ENCODE measurements around the gene FOXM1. TPM values are rescaled to one million over a fixed set of nuclear protein-coding genes. Genes with fewer than 3 reads are reported as not detected.

FOXM1 gene
- total and polyA plus RNA-seq, 2 donors: 3.5 to 12.3 TPM

GRCh38 chr12:2835691-2836403 is 41.1 kb downstream of the FOXM1 start:
- Histone ChIP-seq H3K9me3 (ENCODE audit: control insufficient read depth in 2 of 2, insufficient read depth in 1 of 2, low read length in 1 of 2) (no peaks in the 10 kb centered on the region), H3K4me1 (ENCODE audit: control insufficient read depth in 2 of 2, insufficient read depth in 2 of 2, low read length in 2 of 2) (peaks cover 0 to 2% of the 10 kb centered on the region in 2 donors), H3K36me3 (ENCODE audit: control insufficient read depth in 2 of 2, insufficient read depth in 2 of 2, low read length in 1 of 2) (peaks cover 9 to 25% of the 10 kb centered on the region in 2 donors), H3K27ac (ENCODE audit: low read depth in 1 of 2, low read length in 1 of 2) (no peak overlapping the region), H3K4me3 (ENCODE audit: low read length in 2 of 2) (no peak overlapping the region), H3K27me3 (ENCODE audit: control insufficient read depth in 2 of 2, insufficient read depth in 1 of 2, low read length in 1 of 2) (peaks cover 0 to 10% of the 10 kb centered on the region in 2 donors)
- 88% methylated on average over 4 of the region's 4 CpGs for WGBS
- DNase-seq (ENCODE audit: low read depth in 6 of 9, low spot score in 9 of 9): no peak

GRCh38 chr12:2834581-2835491 is 42.1 kb downstream of the FOXM1 start, which contains the start of gene NRIP2:
TSS of gene NRIP2 (minus strand) at chr12:2835035. CDS start at chr12:2834983, 52 bp downstream.
- peaks cover 0 to 10% of the 10 kb centered on the region in 2 donors for H3K27me3 ChIP-seq (ENCODE audit: control insufficient read depth in 2 of 2, insufficient read depth in 1 of 2, low read length in 1 of 2)
- 42% methylated on average over 32 of the region's 32 CpGs for WGBS
- H3K27ac ChIP-seq (ENCODE audit: low read depth in 1 of 2, low read length in 1 of 2): peak within 1 kb of the TSS in 1 of 2 donors; percentile 41
- peaks cover 15 to 32% of the 10 kb centered on the region in 2 donors for H3K36me3 ChIP-seq (ENCODE audit: control insufficient read depth in 2 of 2, insufficient read depth in 2 of 2, low read length in 1 of 2)
- H3K4me1 ChIP-seq (ENCODE audit: control insufficient read depth in 2 of 2, insufficient read depth in 2 of 2, low read length in 2 of 2): peaks cover 0 to 2% of the 10 kb centered on the region in 2 donors
- DNase-seq (ENCODE audit: low read depth in 6 of 9, low spot score in 9 of 9): no peak
- H3K9me3 ChIP-seq (ENCODE audit: control insufficient read depth in 2 of 2, insufficient read depth in 1 of 2, low read length in 1 of 2): no peaks in the 10 kb centered on the region
- no peak within 1 kb of the TSS for H3K4me3 ChIP-seq (ENCODE audit: low read length in 2 of 2)

- peaks cover 0 to 10% of the 10 kb centered on the region in 2 donors for H3K27me3 ChIP-seq (ENCODE audit: control insufficient read depth in 2 of 2, insufficient read depth in 1 of 2, low read length in 1 of 2)
- H3K27ac ChIP-seq (ENCODE audit: low read depth in 1 of 2, low read length in 1 of 2): no peak overlapping the region
- H3K36me3 ChIP-seq (ENCODE audit: control insufficient read depth in 2 of 2, insufficient read depth in 2 of 2, low read length in 1 of 2): peaks cover 15 to 27% of the 10 kb centered on the region in 2 donors
- 97% methylated on average over 9 of the region's 9 CpGs for WGBS
- no peak for DNase-seq (ENCODE audit: low read depth in 6 of 9, low spot score in 9 of 9)
- no peaks in the 10 kb centered on the region for H3K9me3 ChIP-seq (ENCODE audit: control insufficient read depth in 2 of 2, insufficient read depth in 1 of 2, low read length in 1 of 2)
- H3K4me3 ChIP-seq (ENCODE audit: low read length in 2 of 2): no peak overlapping the region
- H3K4me1 ChIP-seq (ENCODE audit: control insufficient read depth in 2 of 2, insufficient read depth in 2 of 2, low read length in 2 of 2): peaks cover 0 to 2% of the 10 kb centered on the region in 2 donors
Observed at GRCh38 chr12:2833810-2834209, 43.2 kb downstream of the FOXM1 start.

- peaks cover 16 to 23% of the 10 kb centered on the region in 2 donors for H3K36me3 ChIP-seq (ENCODE audit: control insufficient read depth in 2 of 2, insufficient read depth in 2 of 2, low read length in 1 of 2)
- no peak overlapping the region for H3K4me3 ChIP-seq (ENCODE audit: low read length in 2 of 2)
- H3K27ac ChIP-seq (ENCODE audit: low read depth in 1 of 2, low read length in 1 of 2): peak overlapping the region in 1 of 2 donors; percentile 13
- peaks cover 0 to 2% of the 10 kb centered on the region in 2 donors for H3K4me1 ChIP-seq (ENCODE audit: control insufficient read depth in 2 of 2, insufficient read depth in 2 of 2, low read length in 2 of 2)
- DNase-seq (ENCODE audit: low read depth in 6 of 9, low spot score in 9 of 9): no peak
- H3K27me3 ChIP-seq (ENCODE audit: control insufficient read depth in 2 of 2, insufficient read depth in 1 of 2, low read length in 1 of 2): peaks cover 0 to 10% of the 10 kb centered on the region in 2 donors
- no peaks in the 10 kb centered on the region for H3K9me3 ChIP-seq (ENCODE audit: control insufficient read depth in 2 of 2, insufficient read depth in 1 of 2, low read length in 1 of 2)
- 84% methylated on average over 5 of the region's 5 CpGs for WGBS
Observed at GRCh38 chr12:2833327-2833726, 43.6 kb downstream of the FOXM1 start.

GRCh38 chr12:2832550-2833127 is 44.3 kb downstream of the FOXM1 start:
- 90% methylated on average over 6 of the region's 6 CpGs for WGBS
- H3K36me3 ChIP-seq (ENCODE audit: control insufficient read depth in 2 of 2, insufficient read depth in 2 of 2, low read length in 1 of 2): peaks cover 23% of the 10 kb centered on the region in 2 donors
- peaks cover 0 to 2% of the 10 kb centered on the region in 2 donors for H3K4me1 ChIP-seq (ENCODE audit: control insufficient read depth in 2 of 2, insufficient read depth in 2 of 2, low read length in 2 of 2)
- no peaks in the 10 kb centered on the region for H3K9me3 ChIP-seq (ENCODE audit: control insufficient read depth in 2 of 2, insufficient read depth in 1 of 2, low read length in 1 of 2)
- H3K27ac ChIP-seq (ENCODE audit: low read depth in 1 of 2, low read length in 1 of 2): no peak overlapping the region
- H3K27me3 ChIP-seq (ENCODE audit: control insufficient read depth in 2 of 2, insufficient read depth in 1 of 2, low read length in 1 of 2): peaks cover 0 to 10% of the 10 kb centered on the region in 2 donors
- H3K4me3 ChIP-seq (ENCODE audit: low read length in 2 of 2): no peak overlapping the region
- DNase-seq (ENCODE audit: low read depth in 6 of 9, low spot score in 9 of 9): no peak

- WGBS: 98% methylated on average over 6 of the region's 6 CpGs
- H3K27ac ChIP-seq (ENCODE audit: low read depth in 1 of 2, low read length in 1 of 2): no peak overlapping the region
- H3K27me3 ChIP-seq (ENCODE audit: control insufficient read depth in 2 of 2, insufficient read depth in 1 of 2, low read length in 1 of 2): peaks cover 0 to under 1% of the 10 kb centered on the region in 2 donors
- no peaks in the 10 kb centered on the region for H3K9me3 ChIP-seq (ENCODE audit: control insufficient read depth in 2 of 2, insufficient read depth in 1 of 2, low read length in 1 of 2)
- no peak for DNase-seq (ENCODE audit: low read depth in 6 of 9, low spot score in 9 of 9)
- H3K4me1 ChIP-seq (ENCODE audit: control insufficient read depth in 2 of 2, insufficient read depth in 2 of 2, low read length in 2 of 2): no peaks in the 10 kb centered on the region
- H3K36me3 ChIP-seq (ENCODE audit: control insufficient read depth in 2 of 2, insufficient read depth in 2 of 2, low read length in 1 of 2): peaks cover 50 to 55% of the 10 kb centered on the region in 2 donors
- no peak overlapping the region for H3K4me3 ChIP-seq (ENCODE audit: low read length in 2 of 2)
Observed at GRCh38 chr12:2829275-2829674, 47.7 kb downstream of the FOXM1 start.

GRCh38 chr12:2826721-2827515 is 50.1 kb downstream of the FOXM1 start:
- no peak overlapping the region for H3K27ac ChIP-seq (ENCODE audit: low read depth in 1 of 2, low read length in 1 of 2)
- H3K9me3 ChIP-seq (ENCODE audit: control insufficient read depth in 2 of 2, insufficient read depth in 1 of 2, low read length in 1 of 2): no peaks in the 10 kb centered on the region
- 93% methylated on average over 14 of the region's 14 CpGs for whole genome bisulfite sequencing
- no peaks in the 10 kb centered on the region for H3K27me3 ChIP-seq (ENCODE audit: control insufficient read depth in 2 of 2, insufficient read depth in 1 of 2, low read length in 1 of 2)
- no peaks in the 10 kb centered on the region for H3K4me1 ChIP-seq (ENCODE audit: control insufficient read depth in 2 of 2, insufficient read depth in 2 of 2, low read length in 2 of 2)
- DNase-seq (ENCODE audit: low read depth in 6 of 9, low spot score in 9 of 9): no peak
- peaks cover 73 to 78% of the 10 kb centered on the region in 2 donors for H3K36me3 ChIP-seq (ENCODE audit: control insufficient read depth in 2 of 2, insufficient read depth in 2 of 2, low read length in 1 of 2)
- H3K4me3 ChIP-seq (ENCODE audit: low read length in 2 of 2): no peak overlapping the region

GRCh38 chr12:2826036-2826435 is 50.9 kb downstream of the FOXM1 start:
- WGBS: 98% methylated on average over 3 of the region's 3 CpGs
- no peak overlapping the region for H3K27ac ChIP-seq (ENCODE audit: low read depth in 1 of 2, low read length in 1 of 2)
- no peak for DNase-seq (ENCODE audit: low read depth in 6 of 9, low spot score in 9 of 9)
- no peak overlapping the region for H3K4me3 ChIP-seq (ENCODE audit: low read length in 2 of 2)
- H3K27me3 ChIP-seq (ENCODE audit: control insufficient read depth in 2 of 2, insufficient read depth in 1 of 2, low read length in 1 of 2): no peaks in the 10 kb centered on the region
- H3K9me3 ChIP-seq (ENCODE audit: control insufficient read depth in 2 of 2, insufficient read depth in 1 of 2, low read length in 1 of 2): no peaks in the 10 kb centered on the region
- peaks cover 79 to 80% of the 10 kb centered on the region in 2 donors for H3K36me3 ChIP-seq (ENCODE audit: control insufficient read depth in 2 of 2, insufficient read depth in 2 of 2, low read length in 1 of 2)
- no peaks in the 10 kb centered on the region for H3K4me1 ChIP-seq (ENCODE audit: control insufficient read depth in 2 of 2, insufficient read depth in 2 of 2, low read length in 2 of 2)

All from thymus (tissue), 11 donors.